Activated CD4-positive, alpha-beta T cell treated with anti-CD3 and anti-CD28 coated beads for 4 hours (primary cell): ENCODE results near the gene CHD2.

ENCODE experiments used
- DNase-seq, 2 donors: peaks; one replicate each; pipeline ENCODE4 v3.0.0-alpha.2; 2020

Gene CHD2

DNA sequence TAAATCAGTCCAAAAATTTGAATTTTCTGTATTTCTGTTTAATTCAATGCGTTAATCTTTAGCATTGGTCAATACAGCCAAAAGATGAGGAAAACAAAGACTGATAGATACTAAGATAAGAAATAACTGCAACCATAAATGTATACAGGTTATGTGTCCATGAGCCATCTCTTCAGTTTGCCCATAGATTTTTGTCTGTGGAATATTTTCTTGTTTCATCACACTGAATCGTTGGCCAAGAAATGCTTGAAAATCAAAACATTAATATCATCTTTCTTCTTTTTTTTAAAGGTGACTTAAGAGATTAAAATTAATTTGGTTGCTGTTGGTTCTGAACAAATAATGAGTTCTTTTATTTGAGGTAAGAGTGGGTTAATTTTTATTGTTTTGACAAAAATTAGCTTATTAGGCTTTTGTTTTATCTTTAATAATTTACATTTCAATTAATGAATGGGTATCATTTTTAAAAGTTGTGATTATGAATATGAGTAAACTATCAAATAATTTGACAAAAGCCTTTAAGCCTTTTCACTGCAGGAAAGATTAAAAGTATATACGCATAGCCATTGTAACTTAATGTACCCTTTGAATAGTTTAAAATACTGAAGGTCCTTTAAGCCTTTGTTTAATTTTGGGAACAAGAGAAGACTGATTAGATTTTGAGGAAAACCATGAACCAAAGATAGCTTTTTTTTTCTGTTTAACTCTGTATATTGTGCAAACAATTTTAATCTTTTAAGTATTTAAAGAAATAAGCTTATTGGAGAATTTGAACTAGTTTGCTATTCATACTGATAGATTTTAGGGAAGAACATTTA lies 14.7 kb upstream of the CHD2 start:
- DNase-seq, result no peak

DNA sequence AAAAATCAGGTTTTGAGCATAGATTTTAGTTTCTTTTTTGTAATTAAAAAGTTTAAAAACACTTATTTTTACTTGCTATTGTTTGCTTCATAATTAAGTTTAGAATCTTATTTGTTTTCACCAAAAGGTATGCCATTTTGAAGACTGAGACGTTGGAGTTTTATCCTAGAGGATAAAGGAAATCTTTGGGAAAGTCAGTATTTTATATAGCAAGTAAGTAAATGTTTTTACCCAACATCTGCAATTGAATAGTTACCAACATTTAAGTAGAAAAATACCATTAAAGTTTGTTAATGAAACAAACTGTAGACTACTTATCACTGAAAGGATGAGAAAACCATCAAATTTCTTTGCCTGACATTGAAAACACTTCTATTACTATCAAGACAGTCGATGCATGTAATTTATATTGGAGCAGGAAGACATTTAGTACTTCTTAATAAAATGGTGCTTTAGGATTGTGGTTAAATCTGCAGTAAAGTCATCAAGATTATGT lies 14.0 kb upstream of the CHD2 start:
- no peak for DNase-seq

DNA sequence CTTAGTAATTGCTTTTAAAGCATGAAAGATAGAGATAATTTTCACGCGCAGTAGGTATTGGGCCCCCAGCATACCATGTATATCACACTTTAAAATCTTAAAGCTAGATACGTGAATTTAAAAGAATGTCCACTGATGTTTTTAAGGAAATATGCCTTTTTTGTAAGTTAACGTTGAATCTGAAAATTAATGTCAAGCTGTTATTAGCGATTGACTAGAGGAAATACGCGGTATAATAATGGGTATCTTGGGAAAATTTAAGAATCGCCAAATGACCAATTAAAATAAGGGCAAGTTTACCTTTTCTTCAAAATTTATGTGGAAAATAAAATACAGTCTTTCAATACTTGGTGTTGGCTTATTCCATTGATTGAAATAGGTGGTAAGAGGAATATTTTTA lies 13.3 kb upstream of the CHD2 start:
- no peak for DNase-seq

- no peak for DNase-seq
These were observed 12.3 kb upstream of the CHD2 start for GRCh38 chr15:92887869-92888268.

GRCh38 chr15:92889390-92890107 lies 10.6 kb upstream of the CHD2 start:
- no peak for DNase-seq

- no peak for DNase-seq
These were observed 8.5 kb upstream of the CHD2 start for GRCh38 chr15:92891533-92892200.

DNA sequence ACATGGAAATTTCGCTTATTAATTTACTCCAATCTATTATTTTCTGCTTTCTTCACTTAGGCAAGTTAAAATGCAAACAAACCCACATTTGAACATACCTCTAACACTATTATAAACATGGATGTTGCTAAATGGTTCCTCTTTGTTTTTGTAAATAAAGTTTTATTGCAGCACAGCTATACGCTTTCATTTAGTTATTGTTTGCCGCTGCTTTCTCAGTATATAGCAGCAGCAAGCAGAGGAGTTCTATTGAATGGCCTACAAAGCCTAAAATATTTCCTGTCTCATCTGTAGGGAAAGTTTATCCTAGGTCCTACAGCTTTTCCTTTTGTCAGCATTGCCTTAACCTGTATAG lies 7.9 kb upstream of the CHD2 start:
- no peak for DNase-seq

DNA sequence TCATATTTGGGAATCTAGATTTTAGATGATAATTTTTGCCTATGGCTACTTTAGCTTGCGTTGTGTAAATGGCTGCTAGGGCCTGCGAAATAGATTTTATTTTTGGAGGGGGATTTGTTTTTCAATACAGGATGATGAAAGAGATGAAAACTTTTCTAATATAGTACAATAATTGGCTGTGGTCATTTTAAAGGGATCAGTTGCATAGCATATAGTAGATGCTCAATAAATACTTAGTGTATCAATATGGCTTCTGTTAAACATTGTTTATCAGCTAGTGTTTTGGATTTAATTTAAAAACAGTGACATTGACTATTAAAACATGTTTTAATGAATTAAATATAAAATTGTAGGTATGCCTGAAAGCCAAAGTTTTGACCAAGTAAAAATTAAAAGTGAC lies 6.9 kb upstream of the CHD2 start:
- DNase-seq, result no peak

DNA sequence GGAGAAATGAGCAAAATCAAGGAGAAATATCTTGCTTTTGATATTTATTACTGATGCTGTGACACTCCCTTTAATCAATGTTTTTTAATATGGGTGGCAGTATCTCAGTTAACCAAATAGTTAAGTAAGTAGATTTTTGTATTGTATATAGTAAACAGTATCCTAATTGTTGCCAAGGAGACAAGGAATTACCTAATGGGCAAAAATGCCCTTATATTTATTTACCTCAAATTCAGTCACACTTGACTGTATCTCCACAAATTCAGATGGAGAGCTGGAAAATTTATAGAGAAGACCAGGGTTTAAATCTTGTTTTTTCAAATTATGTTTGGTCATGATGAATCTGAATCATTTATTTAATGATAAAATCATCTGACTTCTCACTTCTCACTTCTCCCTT lies 3.6 kb upstream of the CHD2 start:
- DNase-seq, result no peak

GRCh38 chr15:92897620-92898019 lies 2.5 kb upstream of the CHD2 start:
- no peak for DNase-seq

- DNase-seq, result no peak
These were observed 1.0 kb upstream of the CHD2 start for GRCh38 chr15:92898988-92899582.

- DNase-seq, result no peak
These were observed 550 bp upstream of the CHD2 start for GRCh38 chr15:92899601-92899947.

DNA sequence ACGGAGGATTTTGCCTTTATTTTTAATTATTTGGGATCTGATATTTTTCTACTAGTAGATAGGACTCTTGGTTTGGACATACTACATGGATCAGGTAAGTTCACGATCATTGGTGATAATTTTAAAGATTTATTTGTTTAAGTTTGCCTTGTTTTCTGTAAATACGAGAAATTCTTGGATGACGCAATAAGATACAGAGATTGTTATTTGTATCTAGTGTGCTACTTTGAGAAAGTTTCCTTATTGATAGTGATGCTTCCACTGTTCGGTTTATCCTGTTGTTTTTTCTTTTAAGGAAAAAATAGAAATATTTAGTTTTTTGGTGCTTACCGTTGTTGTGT lies 577 bp downstream of the CHD2 start:
- DNase-seq, result no peak

GRCh38 chr15:92901072-92901761 lies 1.1 kb downstream of the CHD2 start:
- DNase-seq, result no peak

GRCh38 chr15:92901995-92902394 lies 1.9 kb downstream of the CHD2 start:
- no peak for DNase-seq

- DNase-seq, result no peak
These were observed 2.8 kb downstream of the CHD2 start for GRCh38 chr15:92902737-92903593.

- no peak for DNase-seq
These were observed 3.5 kb downstream of the CHD2 start for GRCh38 chr15:92903631-92903965.

GRCh38 chr15:92903966-92904721 lies 4.0 kb downstream of the CHD2 start:
- peak; percentile 98 for DNase-seq

GRCh38 chr15:92904722-92905571 lies 4.8 kb downstream of the CHD2 start:
- DNase-seq, result no peak

DNA sequence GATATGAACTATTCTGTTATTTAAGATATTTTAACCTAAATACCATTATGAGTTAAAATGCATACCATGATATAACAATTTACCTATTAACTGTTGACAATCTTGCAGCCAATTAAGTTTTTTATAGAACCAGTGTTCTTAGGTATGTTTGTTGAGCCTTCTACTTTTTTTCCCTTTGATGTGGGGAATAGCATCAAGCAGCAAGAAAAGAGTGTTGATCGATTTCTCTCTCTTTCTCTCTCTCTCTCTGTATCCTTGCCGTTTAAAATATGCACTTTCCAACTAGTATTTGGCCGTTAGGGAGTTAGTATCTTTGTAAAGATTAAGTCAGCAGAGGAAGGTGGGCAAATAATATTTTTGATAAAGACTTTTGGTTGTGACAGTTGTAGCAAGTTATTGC lies 5.9 kb downstream of the CHD2 start:
- no peak for DNase-seq
